T-helper 2 cell (primary cell): Measurements from ENCODE around the gene SH2D5.

ENCODE experiments used
- DNase-seq, 5 experiments: peaks; one replicate each; pipeline versions ENCODE4 v3.0.0 to v3.0.0-alpha.2; 2012 to 2022
- total RNA-seq, 2 donors: gene quantifications; one replicate each; lab custom pipeline; 2026; lab: John Stamatoyannopoulos, UW

Gene SH2D5
- 0.54 to 1.9 reads per million in 2 donors for total RNA-seq

DNA sequence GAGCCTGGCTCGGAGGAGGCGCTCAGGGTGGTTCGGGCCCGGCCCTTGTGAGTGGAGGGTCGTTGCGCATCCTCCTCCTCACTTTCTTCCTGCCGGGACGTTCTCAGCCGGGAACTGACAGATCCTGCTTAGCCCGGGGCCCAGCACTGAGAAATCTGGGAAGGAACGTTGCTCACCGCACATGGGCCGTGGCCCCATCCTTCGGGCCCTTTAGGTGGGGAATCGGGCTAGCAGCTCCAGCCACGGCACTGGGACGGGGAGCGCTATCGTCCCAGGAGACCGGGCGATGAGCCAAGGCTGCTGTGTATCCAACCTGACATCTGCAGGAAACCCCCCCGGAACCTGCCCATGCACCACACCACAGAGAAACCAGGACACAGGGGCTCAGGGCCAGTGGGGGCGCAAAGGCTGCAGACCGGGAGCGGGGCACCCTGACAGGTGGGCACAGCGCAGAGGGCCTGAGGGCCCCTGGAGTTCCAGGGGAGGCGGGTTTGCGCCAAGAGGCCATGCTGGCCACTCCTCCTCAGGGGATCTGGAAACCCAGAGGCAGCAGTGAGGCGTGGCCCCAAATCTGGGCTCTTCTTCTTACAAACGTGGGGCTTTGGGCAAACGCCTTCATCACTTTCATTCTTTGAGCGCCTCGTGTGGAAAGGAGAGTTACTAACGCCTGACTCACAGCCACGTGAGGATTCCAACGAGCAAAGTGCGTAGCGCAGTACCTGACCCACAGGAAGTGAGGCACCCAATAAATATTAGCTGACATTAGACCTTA is at the start of gene SH2D5:
Gene SH2D5, minus strand, starts transcription at position 116 of the 772 bp plus-strand sequence. CDS start 4,659 bp downstream, outside the sequence.
- peak in 4 of 5 experiments; percentile 44 to 77 (median 54) for DNase-seq

DNA sequence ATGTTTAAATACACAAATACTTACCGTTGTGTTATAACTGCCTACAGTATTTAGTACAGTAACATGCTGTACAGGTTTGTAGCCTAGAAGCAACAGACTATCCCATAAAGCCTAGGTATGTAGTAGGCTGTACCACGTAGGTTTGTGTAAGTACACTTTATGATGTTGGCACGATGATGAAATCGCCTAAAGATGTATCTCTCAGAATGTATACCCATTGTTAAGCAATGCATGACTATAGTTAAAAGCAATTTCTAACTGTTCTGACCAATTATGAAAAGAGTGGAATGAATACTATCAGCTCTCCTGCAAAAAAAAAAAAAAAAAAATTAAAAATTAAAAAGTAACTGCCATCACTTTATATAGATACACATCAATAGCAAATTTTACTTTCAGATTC is 43.2 kb upstream of the SH2D5 start:
- DNase-seq = peak in 1 of 5 experiments; percentile 26

DNA sequence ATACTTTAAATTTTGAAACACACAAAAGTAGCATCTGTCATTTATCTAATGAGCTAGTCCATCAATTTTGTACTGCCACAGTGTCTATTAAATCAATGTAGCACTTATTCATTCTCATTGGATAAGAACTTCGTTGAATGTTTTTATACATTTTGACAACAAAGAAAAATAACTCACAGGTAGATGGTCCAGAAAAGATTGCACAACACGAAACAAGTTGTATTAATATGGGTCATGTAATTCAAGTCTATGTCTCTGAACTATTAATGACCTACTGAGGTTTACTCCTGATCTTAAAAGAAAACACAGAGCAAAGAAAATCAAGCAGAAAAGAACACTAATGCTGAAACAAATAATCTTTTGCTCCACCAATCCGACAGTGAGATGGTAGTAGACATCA is 39.3 kb upstream of the SH2D5 start:
- no peak for DNase-seq

DNA sequence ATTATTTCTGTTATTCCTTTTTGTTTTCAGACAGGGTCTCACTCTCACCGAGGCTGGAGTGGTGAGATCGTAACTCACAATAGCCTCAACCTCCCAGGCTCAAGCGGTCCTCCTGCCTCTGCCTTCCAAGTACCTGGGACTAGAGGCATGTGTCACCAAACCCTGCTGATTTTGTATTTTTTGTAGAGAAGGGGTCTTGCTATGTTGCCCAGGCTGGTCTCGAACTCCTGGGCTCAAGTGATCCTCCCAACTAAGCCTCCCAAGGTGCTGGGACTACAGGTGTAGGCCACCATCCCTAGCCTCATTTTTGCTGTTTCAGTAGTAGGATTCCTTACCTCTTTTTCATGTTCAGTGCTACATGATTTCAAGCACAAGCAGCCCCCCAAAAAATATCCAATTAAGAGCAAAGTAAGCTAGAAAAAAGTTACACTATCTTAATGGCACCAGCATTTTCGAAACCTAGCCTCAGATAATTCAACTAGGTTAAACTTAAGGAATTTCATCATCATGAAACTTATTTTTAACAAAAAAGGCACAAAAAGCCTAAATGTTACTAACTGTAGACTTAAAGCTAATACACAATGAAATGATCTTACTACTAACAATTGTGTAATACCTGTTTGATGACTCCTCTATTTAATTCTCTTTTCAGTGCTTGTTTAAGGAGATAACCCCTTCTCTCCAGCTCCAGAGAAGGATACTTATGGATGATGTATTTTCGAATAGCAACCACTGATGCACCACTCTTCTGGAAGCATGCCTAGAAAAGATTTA is 38.0 kb upstream of the SH2D5 start:
- DNase-seq = no peak

DNA sequence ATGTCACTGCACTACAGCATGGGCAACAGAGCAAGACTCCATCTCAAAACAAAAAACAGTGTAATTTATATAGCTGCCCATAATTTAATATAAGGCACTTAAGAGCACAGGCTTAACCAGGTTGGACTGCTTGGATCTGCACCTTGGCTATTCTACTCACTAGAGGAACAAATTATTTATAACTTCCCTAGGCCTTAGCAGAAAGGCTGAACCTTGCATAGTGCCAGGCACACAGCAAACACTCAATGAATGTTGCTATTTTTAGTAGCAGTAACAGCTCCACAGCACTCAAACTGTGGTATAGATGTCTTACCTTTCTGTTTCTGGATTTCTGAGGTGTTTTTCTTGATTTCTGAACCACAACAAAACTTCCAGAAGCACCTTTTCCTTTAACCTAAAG is 34.8 kb upstream of the SH2D5 start:
- no peak for DNase-seq

DNA sequence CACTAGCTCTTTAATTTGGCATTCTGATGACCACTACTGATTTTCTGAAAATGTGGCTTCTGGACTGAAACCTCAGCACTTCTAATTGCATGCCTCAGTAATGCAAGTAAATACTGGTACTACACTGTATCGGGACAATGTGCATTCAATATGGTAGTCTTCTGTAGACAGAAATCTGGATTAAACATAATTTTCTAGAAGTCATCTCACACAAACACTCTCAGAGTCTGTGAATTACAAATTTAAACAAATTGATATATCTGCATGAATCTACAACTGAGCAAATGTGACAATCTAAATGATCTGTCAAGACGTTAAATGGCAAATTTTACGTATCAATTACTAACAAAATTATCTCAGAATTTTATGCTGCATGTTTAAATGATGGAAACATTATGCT is 30.9 kb upstream of the SH2D5 start:
- no peak for DNase-seq

DNA sequence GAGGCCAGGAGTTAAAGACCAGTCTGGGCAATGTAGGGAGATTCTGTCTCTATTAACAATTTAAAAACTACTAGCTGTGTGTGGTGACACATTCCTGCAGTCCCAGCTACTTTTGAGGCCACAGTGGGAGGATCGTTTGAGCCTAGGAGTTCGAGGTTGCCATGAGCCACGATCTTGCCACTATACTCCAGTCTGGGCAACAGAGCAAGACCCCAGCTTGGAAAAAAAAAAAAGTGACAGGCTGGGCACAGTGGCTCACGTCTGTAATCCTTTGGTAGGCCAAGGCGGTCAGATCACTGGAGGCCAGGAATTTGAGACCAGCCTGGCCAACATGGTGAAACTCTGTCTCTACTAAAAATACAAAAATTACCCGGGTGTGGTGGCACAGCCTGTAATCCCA is 27.8 kb upstream of the SH2D5 start:
- no peak for DNase-seq

DNA sequence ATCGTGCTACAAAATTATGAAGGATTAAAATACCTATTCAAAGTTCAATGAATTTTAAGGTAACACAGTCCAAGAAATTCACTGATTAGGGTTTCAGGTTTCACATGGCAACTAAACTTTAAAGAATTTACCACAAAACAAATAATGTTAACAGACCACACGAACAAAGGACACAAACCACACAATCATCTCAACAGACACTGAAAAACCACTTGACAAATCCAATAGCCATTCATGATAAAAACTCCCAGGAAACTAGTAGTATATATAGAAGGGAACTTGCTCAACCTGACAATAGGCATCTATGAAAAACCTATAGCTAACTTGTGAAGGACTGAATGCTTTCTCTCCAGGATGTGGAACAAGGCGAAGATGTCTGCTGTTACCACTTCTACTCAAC is 21.1 kb upstream of the SH2D5 start:
- DNase-seq = no peak

DNA sequence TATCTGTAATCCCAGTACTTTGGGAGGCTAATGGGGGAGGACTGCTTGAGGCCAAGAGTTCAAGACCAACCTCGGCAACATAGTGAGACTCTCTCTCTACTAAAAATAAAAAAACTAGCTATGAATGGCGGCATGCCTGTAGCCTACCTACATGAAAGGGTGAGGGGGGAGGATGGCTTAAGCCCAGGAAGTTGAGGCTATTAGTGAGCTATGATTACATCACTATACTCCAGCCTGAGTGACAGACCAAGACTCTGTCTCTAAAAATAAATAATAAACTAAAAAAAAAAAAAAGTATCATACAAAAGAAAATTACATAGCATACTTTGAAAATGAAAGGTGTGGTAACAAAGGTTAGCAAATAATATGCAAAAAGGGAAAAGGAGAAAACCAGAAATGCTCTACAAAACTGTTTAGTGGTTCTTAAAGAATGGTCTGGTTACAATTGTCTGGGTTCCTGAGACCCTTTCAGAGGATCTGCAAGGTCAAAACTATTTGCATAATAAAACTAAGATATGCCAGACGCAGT is 19.0 kb upstream of the SH2D5 start:
- no peak for DNase-seq

DNA sequence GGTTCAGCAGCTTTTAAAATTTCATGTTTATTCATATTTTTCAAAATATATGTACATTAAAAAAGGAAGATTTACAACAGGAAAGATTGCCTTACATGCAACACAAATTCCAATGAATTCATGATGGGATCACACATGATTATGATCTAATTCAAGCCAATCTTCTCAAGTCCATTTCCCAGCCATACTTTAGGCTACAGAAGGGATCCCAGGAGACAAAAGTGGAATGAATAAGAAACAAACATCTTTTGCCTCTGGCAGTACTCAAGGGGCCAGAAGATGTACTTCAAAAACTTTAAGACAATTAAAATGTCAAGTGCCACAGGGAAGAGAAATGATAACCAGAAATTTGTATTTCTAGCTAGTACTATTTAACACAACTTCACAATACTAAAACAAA is 10.2 kb upstream of the SH2D5 start:
- DNase-seq = no peak

DNA sequence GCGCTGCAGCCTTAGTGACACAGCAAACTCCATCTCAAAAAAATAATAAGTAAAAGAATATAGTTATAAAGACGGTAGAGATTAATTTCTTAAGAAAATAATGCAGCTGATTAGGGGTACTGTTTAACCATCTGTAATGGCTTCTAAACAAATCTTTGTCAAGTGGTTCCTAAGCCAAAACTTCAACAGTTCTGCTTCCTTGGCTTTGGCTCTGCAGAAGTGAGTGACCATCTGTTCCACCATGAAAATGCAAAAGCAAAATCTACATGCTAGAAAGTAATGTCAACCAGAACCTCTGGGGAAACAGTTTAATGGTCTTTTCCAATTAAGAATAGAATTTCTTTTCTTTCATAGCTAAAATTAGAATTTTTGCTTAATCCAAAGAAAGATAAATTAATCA is 8.3 kb upstream of the SH2D5 start:
- no peak for DNase-seq

DNA sequence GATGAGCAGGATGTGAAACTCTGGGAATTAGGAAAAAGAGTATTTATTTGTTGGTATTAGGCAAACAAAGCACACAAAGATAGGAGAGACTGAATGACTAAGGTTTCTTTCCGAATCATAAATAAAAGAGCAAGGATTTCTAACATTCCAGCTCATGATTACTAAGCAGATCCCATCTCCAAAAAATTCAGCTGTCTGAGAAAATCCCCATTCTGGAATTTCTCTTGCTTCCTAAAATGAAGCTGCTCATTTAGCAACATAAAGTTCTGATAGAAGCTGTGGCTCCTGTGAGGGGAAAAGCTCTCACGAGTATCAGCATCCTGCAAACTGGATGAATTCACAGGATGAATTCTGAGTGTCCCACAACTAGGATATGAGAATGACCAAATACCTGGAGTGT is 6.7 kb upstream of the SH2D5 start:
- no peak for DNase-seq

DNA sequence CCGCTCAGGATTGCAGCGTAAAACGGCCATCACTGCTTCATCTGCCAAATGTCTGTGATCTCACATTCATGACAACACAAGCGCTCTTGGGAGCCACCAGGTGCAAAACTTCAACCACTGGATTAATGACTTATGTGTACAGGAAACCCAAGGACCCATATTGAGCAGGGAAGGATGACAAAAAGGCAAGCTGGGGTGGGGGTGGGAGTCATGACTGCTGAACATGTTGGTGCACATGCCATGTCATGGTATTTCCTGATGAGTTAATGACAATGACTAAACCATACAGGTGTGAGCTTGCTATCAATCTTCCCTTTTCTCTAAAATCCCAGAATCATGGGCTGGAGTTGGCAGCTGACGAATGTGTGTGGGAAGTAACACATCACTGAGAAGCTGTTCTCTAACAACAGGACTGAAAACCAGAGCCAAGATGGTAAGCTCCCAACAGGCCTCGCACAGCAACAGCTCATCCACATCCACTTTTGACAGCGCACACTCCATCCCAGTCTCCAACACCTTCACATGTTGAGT is 3.1 kb upstream of the SH2D5 start:
- DNase-seq = no peak

DNA sequence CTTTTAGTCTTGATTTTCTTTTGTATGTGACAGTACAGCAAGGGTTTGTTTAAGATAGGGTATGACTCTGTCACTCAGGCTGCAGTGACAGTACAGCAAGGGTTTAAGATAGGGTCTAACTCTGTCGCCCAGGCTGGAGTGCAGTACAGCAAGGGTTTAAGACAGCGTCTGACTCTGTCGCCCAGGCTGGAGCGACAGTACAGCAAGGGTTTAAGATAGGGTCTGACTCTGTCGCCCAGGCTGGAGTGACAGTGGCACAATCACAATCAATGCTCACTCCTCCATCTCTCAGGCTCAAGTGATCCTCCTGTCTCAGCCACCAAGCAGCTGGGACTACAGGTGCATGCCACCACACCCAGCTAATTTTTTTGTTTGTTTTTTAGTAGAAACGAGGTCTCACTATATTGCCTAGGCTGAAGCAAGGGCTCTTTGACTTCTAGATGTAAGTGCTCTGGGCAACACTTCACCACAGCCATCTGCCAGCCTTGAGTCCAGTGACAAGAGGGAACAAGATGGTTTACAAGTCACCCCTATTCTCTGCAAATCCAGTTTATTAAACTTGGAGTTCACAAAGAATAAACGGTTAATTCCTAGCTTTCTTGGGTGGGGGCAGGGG is 965 bp upstream of the SH2D5 start:
- no peak for DNase-seq

DNA sequence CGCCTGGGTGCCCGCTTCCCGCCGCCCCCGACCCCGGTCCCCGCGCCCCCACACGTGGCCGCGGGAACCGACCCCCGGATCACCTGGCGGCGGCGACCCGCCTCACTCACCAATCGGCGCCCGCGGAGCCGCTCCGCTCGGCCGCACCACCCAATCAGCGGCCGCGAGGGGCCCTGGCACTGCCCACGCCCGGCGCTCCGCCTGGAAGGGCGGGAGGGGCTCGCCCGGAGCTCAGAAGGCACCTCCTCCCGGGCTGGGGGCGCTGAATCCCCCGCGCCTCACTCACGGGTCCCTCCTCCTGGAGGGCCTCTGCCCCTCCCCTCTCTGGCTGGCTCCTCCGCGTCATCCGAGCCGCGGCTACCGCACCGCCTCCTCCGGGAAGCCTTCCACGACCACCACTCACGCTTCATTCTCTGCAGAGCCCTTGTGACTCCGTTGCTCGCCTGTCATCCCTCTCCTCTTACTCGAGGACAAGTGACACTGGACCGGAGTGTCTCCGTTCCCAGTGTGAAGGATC is 374 bp downstream of the SH2D5 start:
- peak in 4 of 5 experiments; percentile 27 to 54 (median 37) for DNase-seq

DNA sequence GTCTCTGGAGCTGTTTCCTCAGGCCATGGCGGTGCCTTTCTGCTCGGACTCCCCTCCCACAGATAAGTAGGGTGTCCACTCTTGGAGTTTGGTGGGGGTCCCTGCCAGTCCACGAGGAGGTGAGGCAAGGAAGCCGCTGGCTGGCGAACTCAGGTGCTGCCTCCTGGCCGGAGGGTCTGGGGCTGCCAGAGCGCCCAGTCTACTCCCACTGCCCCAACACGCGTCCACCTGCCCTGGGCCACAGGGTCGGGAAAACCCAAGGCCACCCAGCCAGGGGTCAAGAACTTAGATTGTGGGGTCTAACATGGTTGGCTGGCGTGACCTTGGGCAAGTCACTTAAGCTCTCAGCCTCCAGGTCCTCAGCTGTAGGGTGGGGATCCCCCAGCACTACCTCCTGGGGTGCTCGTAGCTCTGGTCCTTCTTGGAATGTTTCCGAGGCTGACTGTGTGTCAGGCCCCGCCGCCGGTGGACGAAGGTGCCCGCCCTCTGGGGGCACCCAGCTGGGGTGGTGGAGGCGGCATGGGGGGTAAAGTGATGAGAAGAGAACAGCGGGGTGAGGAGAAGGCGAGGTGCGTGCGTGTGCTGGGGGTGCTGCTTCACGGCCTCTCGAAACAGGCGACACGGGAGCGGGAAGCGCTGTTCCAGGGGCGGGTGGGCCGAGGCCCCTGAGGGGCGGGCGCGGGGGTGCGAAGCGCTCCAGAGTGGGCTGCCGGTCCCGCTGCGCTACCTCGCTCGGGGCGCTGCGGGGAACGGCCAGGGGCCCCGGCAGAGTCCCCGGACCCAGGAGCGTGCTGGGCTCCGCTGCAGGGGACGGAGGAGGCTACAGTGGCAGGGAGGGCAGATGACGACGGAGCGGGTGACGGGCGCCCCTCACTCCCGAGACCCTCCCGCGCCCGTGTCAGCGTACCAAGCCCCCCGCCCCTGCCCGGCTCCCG is 1.2 kb downstream of the SH2D5 start:
- peak in 1 of 5 experiments; percentile 14 for DNase-seq

DNA sequence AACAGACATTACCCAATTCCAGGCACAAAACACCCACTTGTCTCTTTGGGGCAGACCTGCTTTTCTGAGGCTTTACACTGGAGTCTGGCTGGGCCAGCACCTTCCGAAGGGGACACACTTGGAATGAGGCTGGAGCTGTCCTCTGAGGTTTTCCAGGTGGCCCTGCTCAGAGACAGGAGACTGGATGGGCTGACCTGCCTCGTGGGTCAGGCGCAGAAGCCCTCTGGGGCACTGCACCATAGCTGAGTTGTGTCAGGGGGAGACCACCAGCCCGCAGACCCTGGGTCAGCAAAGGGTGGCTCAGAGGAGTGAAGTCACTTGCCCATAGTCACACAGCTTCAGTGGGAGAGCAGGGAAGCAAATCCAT is 1.8 kb downstream of the SH2D5 start:
- no peak for DNase-seq

DNA sequence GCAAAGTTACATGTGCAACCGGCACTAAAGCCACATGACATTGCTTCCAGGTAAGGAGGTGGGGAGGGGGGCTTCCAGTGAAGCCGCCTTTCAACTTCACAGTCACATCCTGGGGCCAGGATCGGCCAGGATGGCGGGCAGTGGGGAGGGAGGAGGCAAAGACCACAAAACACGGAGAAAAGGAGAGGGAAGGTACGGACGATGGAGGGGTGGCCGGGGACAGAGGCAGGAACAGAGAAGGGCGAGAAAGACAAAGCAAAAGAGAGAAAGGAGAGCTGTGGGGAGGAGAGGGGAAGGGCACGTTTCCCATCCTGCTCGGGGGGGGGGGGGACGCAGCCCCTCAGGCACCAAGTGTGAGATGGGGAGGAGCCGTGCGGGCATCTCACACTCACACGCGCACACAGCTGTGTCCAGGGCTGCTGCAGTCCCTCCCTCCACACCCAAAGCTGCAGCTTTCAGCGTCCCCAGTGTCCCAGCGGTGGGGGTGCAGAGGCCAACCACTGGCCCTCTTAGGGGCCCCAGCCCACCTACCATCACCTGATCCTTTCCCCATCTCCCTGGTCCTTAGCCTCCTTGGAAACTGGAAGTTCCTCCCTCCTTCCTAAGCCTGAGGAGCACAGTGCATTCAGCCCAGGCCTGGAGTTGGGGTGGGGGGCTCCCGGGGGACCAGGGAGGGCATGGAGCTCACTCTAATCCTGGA is 2.4 kb downstream of the SH2D5 start:
- DNase-seq = no peak

DNA sequence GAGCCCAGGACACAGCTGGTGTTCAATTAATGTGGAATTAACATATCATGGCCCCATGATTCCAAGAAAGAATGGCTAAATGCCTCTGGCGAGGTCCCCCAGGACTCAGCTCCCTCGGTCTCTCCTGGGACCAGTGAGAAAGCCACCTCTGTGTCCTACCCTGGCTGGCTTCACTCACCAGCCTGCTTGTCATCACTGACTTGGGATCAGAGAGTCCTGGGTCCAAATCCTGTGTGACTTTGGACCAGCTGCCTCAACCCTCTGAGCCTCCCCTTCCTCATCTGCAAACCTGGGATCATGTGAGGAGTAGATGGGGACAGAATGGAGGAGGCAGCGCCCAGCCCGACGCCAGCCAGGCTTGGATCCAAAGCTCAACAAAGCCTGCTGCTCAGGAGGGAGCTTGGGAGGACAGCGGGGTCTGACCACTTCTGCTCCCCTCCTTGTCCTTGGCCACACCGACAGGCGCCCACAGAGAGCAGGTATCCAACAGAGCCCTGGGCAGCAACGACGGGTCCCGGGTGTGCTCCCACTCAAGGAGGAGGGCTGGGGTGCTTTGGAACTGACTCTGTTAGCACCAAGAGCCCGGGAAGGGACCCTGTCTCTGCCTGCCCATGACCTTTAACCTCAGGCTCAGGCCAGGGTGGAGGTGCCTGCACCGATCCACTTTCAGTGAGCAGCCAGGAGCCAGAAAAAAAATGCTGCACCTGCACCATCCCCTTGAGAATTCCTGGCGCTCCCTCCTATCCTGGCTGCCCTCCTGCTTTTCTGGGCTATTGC is 3.2 kb downstream of the SH2D5 start:
- no peak for DNase-seq
